Measurements from ENCODE around the gene VAC14. TPM values are rescaled to one million over a fixed set of nuclear protein-coding genes. Genes with fewer than 3 reads are reported as not detected.
"Not testable (repeated sequence)": the region's sequence is repeated elsewhere in the genome, so short reads cannot be mapped to it uniquely, and the experiment has no call there.

VAC14 gene
- total RNA-seq, 1 donor from 2014 or later = 75.1 TPM

DNA sequence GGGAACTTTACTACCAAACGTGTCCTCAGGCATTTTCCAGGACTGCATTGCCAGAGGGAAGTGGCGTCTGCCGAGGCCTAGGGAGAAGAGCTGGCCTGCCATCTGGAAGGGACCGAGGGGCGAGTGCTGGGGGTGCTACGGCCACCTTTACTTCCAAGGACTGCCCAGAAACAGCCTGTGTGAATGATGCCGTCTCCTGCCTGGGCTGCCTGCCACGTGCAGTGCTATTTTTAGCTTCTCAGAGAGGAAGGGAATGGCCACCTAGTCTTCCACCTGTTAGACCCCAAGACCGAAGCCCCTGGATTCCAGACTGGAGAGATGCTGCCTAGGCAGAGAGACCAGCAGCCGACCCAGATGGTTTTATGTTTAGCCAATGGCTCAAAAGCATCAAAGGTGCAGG, 57.2 kb downstream of the VAC14 start:
- TF ChIP-seq, protein P1, sequence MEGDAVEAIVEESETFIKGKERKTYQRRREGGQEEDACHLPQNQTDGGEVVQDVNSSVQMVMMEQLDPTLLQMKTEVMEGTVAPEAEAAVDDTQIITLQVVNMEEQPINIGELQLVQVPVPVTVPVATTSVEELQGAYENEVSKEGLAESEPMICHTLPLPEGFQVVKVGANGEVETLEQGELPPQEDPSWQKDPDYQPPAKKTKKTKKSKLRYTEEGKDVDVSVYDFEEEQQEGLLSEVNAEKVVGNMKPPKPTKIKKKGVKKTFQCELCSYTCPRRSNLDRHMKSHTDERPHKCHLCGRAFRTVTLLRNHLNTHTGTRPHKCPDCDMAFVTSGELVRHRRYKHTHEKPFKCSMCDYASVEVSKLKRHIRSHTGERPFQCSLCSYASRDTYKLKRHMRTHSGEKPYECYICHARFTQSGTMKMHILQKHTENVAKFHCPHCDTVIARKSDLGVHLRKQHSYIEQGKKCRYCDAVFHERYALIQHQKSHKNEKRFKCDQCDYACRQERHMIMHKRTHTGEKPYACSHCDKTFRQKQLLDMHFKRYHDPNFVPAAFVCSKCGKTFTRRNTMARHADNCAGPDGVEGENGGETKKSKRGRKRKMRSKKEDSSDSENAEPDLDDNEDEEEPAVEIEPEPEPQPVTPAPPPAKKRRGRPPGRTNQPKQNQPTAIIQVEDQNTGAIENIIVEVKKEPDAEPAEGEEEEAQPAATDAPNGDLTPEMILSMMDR (IDR thresholded peaks at IDR 0.05) = no peak
- peak overlapping the region in 1 of 2 donors; percentile 14 for H3K27ac ChIP-seq
- no peaks in the 10 kb centered on the region for H3K9me3 ChIP-seq
- H3K36me3 ChIP-seq = peaks cover 0 to 14% of the 10 kb centered on the region in 2 donors
- intact Hi-C loops (cut with DNase I) = loop anchor here (10.0 kb wide), 1 partner anchor 169 kb away; no protein-coding TSS in a partner anchor
- H3K4me1 ChIP-seq = peaks cover 13 to 34% of the 10 kb centered on the region in 2 donors
- no peak overlapping the region for H3K4me3 ChIP-seq
- no peak for DNase-seq (ENCODE audit: low spot score in 2 of 2)
- no peaks in the 10 kb centered on the region for H3K27me3 ChIP-seq

DNA sequence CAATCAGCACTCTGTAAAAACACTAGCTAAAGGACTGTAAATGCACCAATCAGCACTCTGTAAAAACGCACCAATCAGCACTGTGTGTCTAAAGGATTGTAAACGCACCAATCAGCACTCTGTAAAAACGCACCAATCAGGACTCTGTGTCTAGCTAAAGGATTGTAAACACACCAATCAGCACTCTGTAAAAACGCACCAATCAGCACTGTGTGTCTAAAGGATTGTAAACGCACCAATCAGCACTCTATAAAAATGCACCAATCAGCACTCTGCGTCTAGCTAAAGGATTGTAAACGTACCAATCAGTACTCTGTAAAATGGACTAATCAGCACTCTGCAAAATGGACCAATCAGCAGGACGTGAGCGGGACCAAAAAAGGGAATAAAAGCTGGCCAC, 58.0 kb downstream of the VAC14 start:
- not testable (repeated sequence) for H3K27ac ChIP-seq; H3K9me3 ChIP-seq; H3K27me3 ChIP-seq; DNase-seq (ENCODE audit: low spot score in 2 of 2); H3K4me3 ChIP-seq
- peaks cover 16 to 38% of the 10 kb centered on the region in 2 donors for H3K4me1 ChIP-seq
- H3K36me3 ChIP-seq = peaks cover 0 to 14% of the 10 kb centered on the region in 2 donors
- intact Hi-C loops (cut with DNase I) = loop anchor here (10.0 kb wide), 1 partner anchor 168 kb away; no protein-coding TSS in a partner anchor

DNA sequence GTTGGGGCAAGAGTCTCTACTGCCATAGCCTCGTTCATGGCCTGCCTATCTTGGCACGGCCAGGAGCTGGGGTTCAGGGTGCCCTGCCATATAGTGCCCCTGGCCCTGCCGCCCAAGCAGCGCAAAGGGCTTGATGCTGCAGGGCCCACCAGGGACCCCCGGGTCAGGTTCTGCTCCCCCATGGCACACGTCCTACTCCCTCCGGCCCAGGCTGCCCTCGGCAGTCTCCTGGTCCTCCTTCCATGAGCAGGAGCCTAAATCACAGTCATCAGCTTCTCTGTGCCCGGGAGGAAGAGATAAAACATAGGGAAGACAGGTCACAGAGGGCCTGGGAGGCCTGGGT, 59.2 kb downstream of the VAC14 start:
- no peak for DNase-seq (ENCODE audit: low spot score in 2 of 2)
- H3K27me3 ChIP-seq = no peaks in the 10 kb centered on the region
- peaks cover 27 to 40% of the 10 kb centered on the region in 2 donors for H3K4me1 ChIP-seq
- H3K36me3 ChIP-seq = peaks cover 0 to 14% of the 10 kb centered on the region in 2 donors
- H3K4me3 ChIP-seq = no peak overlapping the region
- H3K27ac ChIP-seq = no peak overlapping the region
- TF ChIP-seq, protein P1 (IDR thresholded peaks at IDR 0.05) = no peak
- H3K9me3 ChIP-seq = no peaks in the 10 kb centered on the region
- intact Hi-C loops (cut with DNase I) = loop anchor here (10.0 kb wide), 1 partner anchor 167 kb away; no protein-coding TSS in a partner anchor

DNA sequence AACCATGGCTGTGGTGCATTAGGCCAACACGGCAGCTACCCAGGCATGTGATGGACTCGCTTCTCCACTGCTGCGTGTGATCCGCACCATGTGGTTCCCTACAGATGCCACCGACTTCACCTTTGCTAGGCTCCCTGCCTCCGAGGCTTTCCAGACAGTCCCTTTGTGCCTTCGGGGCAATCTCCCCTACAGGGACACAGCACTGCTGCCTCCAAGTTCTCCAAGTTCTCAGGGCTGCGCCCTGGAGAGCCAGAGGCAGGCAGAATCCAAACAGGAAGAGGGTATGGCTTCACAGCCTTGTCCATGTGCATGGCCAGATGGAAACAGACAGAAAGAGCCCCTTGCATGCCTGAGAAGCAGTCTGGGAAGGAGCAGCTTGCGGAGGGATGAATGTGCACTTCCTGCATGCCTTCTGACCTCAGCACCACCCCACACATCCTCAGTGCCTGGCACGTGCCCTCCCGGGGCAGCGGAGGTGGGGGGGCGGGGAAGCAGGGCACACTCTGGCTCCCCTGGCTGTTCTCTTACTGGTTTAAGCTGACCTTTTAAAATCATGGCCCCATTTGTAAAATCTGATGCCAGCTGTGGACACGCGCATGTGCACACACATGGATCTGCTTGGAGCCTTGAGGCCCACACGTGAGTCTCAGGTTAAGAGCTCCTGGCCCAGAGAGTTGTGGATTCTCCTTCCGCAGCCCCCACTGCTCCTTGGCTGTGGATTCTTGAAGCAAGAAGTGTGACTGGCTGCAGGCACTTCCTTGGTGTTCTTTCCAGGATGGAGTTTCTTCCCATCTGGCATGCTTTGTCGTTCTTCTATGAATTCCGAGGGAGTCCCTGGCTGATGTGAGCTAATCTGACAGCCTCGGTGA, 59.8 kb downstream of the VAC14 start:
- no peaks in the 10 kb centered on the region for H3K27me3 ChIP-seq
- TF ChIP-seq, protein P1 (IDR thresholded peaks at IDR 0.05) = no peak
- H3K27ac ChIP-seq = no peak overlapping the region
- H3K36me3 ChIP-seq = peaks cover 0 to 14% of the 10 kb centered on the region in 2 donors
- no peak overlapping the region for H3K4me3 ChIP-seq
- peaks cover 22 to 41% of the 10 kb centered on the region in 2 donors for H3K4me1 ChIP-seq
- no peaks in the 10 kb centered on the region for H3K9me3 ChIP-seq
- no peak for DNase-seq (ENCODE audit: low spot score in 2 of 2)
- intact Hi-C loops (cut with DNase I) = loop anchor here (10.0 kb wide), 1 partner anchor 166 kb away; no protein-coding TSS in a partner anchor

DNA sequence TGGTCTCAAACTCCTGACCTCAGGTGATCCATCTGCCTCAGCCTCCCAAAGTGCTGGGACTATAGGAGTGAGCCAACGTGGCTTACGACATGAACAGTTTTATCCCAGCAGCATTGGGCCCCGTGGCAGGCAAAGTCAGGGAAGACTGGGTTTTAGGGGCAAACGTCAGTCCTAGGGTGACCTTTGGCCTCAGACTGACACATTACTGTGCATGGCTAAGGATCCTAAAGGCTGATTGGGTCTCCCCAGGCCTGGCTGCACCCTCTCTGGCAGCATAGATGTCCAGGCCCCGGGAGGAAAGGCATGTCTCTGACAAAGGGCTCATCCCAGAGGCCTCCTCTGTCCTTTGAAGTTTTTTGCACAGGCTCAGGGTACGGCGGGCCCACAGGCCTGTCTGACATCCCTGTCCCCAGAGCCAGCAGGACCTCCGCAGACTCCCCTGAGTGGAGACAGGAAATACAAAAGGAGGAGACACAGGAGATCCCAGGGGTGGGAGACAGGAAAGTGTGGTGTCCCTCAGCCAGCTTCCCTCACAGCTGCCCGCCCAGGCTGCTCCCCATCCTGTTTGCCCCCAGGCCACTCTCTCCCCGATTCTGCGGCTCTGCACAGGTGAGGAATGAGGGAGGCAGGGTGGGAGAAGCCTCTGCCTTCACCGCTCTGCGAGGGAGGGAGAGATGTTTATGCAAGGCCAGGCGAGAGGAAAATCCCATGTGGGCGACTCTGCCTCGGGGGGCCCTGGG, 60.6 kb downstream of the VAC14 start:
- TF ChIP-seq, protein P1 (IDR thresholded peaks at IDR 0.05) = no peak
- Histone ChIP-seq H3K9me3 (no peaks in the 10 kb centered on the region), H3K4me3 (no peak overlapping the region), H3K27ac (no peak overlapping the region), H3K27me3 (no peaks in the 10 kb centered on the region), H3K4me1 (peaks cover 14 to 38% of the 10 kb centered on the region in 2 donors), H3K36me3 (peaks cover 0 to 14% of the 10 kb centered on the region in 2 donors)
- no peak for DNase-seq (ENCODE audit: low spot score in 2 of 2)
- intact Hi-C loops (cut with DNase I) = loop anchor here (10.0 kb wide), 1 partner anchor 166 kb away; no protein-coding TSS in a partner anchor

All from ascending aorta (tissue), 2 donors.